Psoas muscle (tissue), 8 donors: ENCODE results near the gene UMAD1. TPM values are rescaled to one million over a fixed set of nuclear protein-coding genes. Genes with fewer than 3 reads are reported as not detected.

Experiments
- ATAC-seq, 4 donors: fragments of 200-7000 bp; cut with Tn5 transposase; one replicate each; pipeline ENCODE4 v1.9.1; 2020; ENCODE audit warnings: moderate library complexity in 3 of 4, mild to moderate bottlenecking in 2 of 4
- DNase-seq, 2 donors: peaks; one replicate each; pipeline ENCODE4 v3.0.0-alpha.2; 2020
- H3K27ac ChIP-seq: fragments of 200-600 bp; one replicate; pipeline ENCODE4 v1.8.0; 2022
- H3K27me3 ChIP-seq, 3 donors: fragments of 200-600 bp in 1 of 3; one replicate each; pipeline versions ENCODE4 v1.6.1 to v1.8.0; 2013 to 2022; ENCODE audit warnings: low read length in 2 of 3, mild to moderate bottlenecking in 2 of 3, moderate library complexity in 1 of 3; ENCODE audit not compliant: insufficient read depth in 3 of 3
- H3K36me3 ChIP-seq, 2 donors: fragments of 200-600 bp in 1 of 2; one replicate each; pipeline versions ENCODE4 v1.6.1 to v1.8.0; 2013 to 2022; ENCODE audit warnings: low read depth in 1 of 2, mild to moderate bottlenecking in 1 of 2, moderate library complexity in 1 of 2; ENCODE audit not compliant: insufficient read depth in 1 of 2
- H3K4me1 ChIP-seq: fragments of 200-600 bp; one replicate; pipeline ENCODE4 v1.8.0; 2022
- H3K4me3 ChIP-seq: fragments of 200-600 bp; one replicate; pipeline ENCODE4 v1.8.0; 2022; ENCODE audit warnings: mild to moderate bottlenecking
- H3K9me3 ChIP-seq: fragments of 200-600 bp; one replicate; pipeline ENCODE4 v1.8.0; 2022
- WGBS, 3 donors: extraction: QIAGEN DNeasy Blood & Tissue Kit; methylation state at CpG; one replicate each; pipeline versions ENCODE4 v1.1.6 to v1.1.7; 2013; 5-methylcytosine and 5-hydroxymethylcytosine counted together
- intact Hi-C, 2 donors: fragments of 100-400 bp; cut with DNase I; formaldehyde crosslinking; loops; one replicate each; pipeline versions ENCODE4 v1.11.0 to v1.14.2; 2022
- polyA plus RNA-seq, 3 donors: library from polyadenylated mRNA; stranded (reverse); fragments of 200-250 nt; gene quantifications; one replicate each; pipeline ENCODE4 v1.2.3, GENCODE V29; 2013
- total RNA-seq, 4 donors: library from RNA; stranded (reverse); fragmentation: NEBNext Ultra II Directional in 2 of 4; extraction: Animal tissue kit (Norgen Biotek cat#: 25700) in 2 of 4; gene quantifications; one replicate each; pipeline versions ENCODE4 v1.2.1 to v1.2.4, GENCODE V29; 2021 to 2023
- TF ChIP-seq, protein P1 (sequence below): fragments of 200-600 bp; IDR thresholded peaks from one replicate; pipeline ENCODE4 v1.8.0; 2022; ENCODE audit warnings: antibody characterized with exemption
- donor health status: healthy with polysubstance abuse.
- donor health status: DM: no; HTN: no; CAD: no; lungs with moderate emphysema.
- donor health status: Bipolar disorder and iron deficiency.
- donor health status: healthy.
- donor health status: DM: yes; HTN: yes; CAD: no.
- donor health status: DM: no; HTN: no; CAD: no.
- donor health status: DM: no; HTN: no; CAD: no.
- donor health status: DM: yes; HTN: yes; CAD: no.

Gene UMAD1
- total and polyA plus RNA-seq, 7 donors = 6.2 to 19.1 (median 12.3) TPM

DNA sequence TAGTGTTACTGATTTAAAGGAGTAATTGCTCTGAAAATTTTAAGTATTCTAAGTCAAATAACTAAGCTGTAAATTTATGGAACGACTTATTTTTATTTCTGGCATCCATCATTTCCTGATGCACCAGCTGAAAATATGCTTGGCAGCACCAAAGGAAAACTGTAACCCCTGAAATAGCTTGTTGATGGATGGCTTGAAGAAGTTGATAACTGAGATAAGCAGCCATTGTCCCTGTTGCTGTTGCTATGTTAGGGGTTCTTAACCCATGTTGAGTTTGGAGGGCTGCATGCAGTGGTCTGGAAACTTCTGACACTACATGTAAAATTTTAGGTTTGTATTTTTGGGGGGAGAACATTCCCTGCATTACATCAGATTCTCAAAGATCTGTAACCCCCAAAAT, 47.2 kb downstream of the UMAD1 start:
- DNase-seq (no peak), ATAC-seq (no peak)
- intact Hi-C loops = loop anchor here (10.0 kb wide), 2 partner anchors 177 to 277 kb away; partner anchors contain the start of gene GLCCI1 (in 1 of the 2)
- Histone ChIP-seq H3K27me3 (no peaks in the 10 kb centered on the region), H3K9me3 (no peaks in the 10 kb centered on the region), H3K4me3 (peak overlapping the region; percentile 62), H3K4me1 (peaks cover 25% of the 10 kb centered on the region), H3K27ac (peak overlapping the region; percentile 79), H3K36me3 (no peaks in the 10 kb centered on the region)
- TF ChIP-seq, protein P1, sequence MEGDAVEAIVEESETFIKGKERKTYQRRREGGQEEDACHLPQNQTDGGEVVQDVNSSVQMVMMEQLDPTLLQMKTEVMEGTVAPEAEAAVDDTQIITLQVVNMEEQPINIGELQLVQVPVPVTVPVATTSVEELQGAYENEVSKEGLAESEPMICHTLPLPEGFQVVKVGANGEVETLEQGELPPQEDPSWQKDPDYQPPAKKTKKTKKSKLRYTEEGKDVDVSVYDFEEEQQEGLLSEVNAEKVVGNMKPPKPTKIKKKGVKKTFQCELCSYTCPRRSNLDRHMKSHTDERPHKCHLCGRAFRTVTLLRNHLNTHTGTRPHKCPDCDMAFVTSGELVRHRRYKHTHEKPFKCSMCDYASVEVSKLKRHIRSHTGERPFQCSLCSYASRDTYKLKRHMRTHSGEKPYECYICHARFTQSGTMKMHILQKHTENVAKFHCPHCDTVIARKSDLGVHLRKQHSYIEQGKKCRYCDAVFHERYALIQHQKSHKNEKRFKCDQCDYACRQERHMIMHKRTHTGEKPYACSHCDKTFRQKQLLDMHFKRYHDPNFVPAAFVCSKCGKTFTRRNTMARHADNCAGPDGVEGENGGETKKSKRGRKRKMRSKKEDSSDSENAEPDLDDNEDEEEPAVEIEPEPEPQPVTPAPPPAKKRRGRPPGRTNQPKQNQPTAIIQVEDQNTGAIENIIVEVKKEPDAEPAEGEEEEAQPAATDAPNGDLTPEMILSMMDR = no peak
- 0 to 3% (median 1%) methylated on average over 1 of the region's 1 CpG for WGBS, 3 donors

DNA sequence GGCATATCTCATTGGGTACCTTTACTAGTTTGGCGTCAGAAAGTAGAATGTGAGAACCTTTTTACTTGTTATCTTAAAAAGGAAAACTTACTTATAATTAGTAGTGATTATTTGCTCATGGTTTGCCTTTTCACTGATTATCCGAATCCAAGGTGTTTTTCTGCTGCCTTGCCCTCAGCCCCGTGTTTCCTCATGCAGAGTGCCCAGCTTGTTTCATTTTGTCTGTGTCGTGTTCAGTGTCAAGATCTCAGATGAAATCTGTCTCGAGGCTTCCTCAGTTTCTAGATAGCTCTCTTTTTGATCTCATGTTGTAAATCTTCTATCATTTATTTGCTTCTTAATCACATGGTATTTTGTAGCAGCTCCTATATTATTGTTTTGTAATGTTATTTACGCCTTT, 47.8 kb downstream of the UMAD1 start:
- WGBS, 3 donors = 26 to 38% (median 28%) methylated on average over 6 of the region's 6 CpGs
- H3K27ac ChIP-seq = peak overlapping the region; percentile 79
- peaks cover 25% of the 10 kb centered on the region for H3K4me1 ChIP-seq
- peak overlapping the region; percentile 62 for H3K4me3 ChIP-seq
- DNase-seq (no peak), ATAC-seq (peak in 2 of 4 donors; percentile 52 to 64)
- H3K9me3 ChIP-seq = no peaks in the 10 kb centered on the region
- TF ChIP-seq, protein P1 = no peak
- H3K36me3 ChIP-seq = no peaks in the 10 kb centered on the region
- intact Hi-C loops = loop anchor here (10.0 kb wide), 2 partner anchors 176 to 276 kb away; partner anchors contain the start of gene GLCCI1 (in 1 of the 2)
- H3K27me3 ChIP-seq = no peaks in the 10 kb centered on the region

DNA sequence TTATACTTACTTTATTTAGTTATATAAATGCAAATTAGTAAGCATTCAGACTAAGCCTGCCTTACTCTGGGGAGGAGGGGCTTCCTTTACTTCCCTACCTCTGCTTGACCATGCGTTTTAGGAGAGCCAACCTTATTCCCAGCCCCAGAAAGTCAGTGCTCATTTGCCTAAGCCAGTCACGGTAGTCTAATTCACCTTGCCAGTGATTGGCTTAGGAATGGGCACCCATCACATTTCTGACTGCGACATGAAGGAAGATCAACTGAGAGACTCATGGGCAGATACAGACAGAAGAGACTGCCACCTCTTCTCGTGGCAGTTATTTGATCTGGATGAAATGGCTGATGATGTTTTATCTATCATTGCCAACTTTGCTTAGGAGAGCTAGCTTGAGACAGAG, 48.4 kb downstream of the UMAD1 start:
- H3K9me3 ChIP-seq = no peaks in the 10 kb centered on the region
- DNase-seq (no peak), ATAC-seq (peak; percentile 90 to 97 (median 92))
- WGBS, 3 donors = 28 to 52% (median 28%) methylated on average over 4 of the region's 4 CpGs
- TF ChIP-seq, protein P1 = no peak
- H3K4me1 ChIP-seq = peaks cover 31% of the 10 kb centered on the region
- no peaks in the 10 kb centered on the region for H3K36me3 ChIP-seq
- peak overlapping the region; percentile 62 for H3K4me3 ChIP-seq
- intact Hi-C loops = loop anchor here (10.0 kb wide), 2 partner anchors 176 to 276 kb away; partner anchors contain the start of gene GLCCI1 (in 1 of the 2)
- H3K27ac ChIP-seq = peak overlapping the region; percentile 79
- no peaks in the 10 kb centered on the region for H3K27me3 ChIP-seq

DNA sequence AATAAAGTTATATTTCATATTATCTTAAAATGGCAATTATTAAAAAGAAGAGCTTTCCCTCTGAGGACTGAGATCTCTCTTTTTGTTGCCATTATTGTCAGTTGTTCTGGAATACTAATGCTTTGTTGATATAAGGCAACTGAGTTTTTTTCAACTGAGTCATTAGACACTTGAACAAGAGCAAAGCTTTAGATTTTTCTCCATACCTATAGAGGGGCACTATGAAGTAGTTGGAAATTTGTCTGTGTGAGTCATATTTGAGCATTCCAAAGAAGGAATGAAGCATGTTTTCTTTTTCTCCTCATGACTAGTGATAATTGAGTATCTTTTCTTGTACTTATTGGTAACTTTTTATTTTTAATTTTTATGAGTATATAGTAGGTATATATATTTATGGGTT, 53.3 kb downstream of the UMAD1 start:
- Histone ChIP-seq H3K27me3 (no peaks in the 10 kb centered on the region), H3K36me3 (no peaks in the 10 kb centered on the region), H3K9me3 (no peaks in the 10 kb centered on the region), H3K27ac (no peak overlapping the region), H3K4me3 (no peak overlapping the region), H3K4me1 (peaks cover 54% of the 10 kb centered on the region)
- DNase-seq = no peak
- no peak for ATAC-seq
- intact Hi-C loops = no loop called here
- TF ChIP-seq, protein P1 = no peak

DNA sequence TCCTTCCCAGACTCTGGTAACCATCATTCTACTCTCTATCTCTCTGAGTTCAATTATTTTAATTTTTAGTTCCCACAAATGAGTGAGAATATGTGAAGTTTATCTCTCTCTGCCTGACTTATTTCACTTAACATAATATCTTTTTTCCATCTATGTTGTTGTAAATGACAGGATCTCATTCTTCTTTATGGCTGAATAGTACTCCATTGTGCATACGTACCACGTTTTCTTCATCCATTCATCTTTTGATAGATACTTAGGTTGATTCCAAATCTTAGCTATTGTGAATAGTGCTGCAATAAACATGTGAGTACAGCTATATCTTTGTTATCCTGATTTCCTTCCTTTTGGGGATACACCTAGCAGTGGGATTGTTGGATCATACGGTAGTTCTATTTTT, 54.0 kb downstream of the UMAD1 start:
- WGBS, 3 donors = 76 to 84% (median 78%) methylated on average over 3 of the region's 3 CpGs
- peaks cover 55% of the 10 kb centered on the region for H3K4me1 ChIP-seq
- no peaks in the 10 kb centered on the region for H3K36me3 ChIP-seq
- intact Hi-C loops = no loop called here
- no peak overlapping the region for H3K4me3 ChIP-seq
- ATAC-seq (no peak), DNase-seq (no peak)
- TF ChIP-seq, protein P1 = no peak
- peak overlapping the region; percentile 44 for H3K27ac ChIP-seq
- no peaks in the 10 kb centered on the region for H3K27me3 ChIP-seq
- H3K9me3 ChIP-seq = no peaks in the 10 kb centered on the region
